Anterior cingulate cortex (tissue), 58 donors: ENCODE results near the gene HOXB4.

Experiments
- DNase-seq, 58 donors: peaks; one replicate each; lab custom pipeline; 2025; lab: John Stamatoyannopoulos, UW

HOXB4 gene

GRCh38 chr17:48551214-48551555 lies 27.0 kb downstream of the HOXB4 start:
- no peak for DNase-seq

GRCh38 chr17:48550502-48551213 lies 27.5 kb downstream of the HOXB4 start:
- DNase-seq = no peak

GRCh38 chr17:48549914-48550501 lies 28.1 kb downstream of the HOXB4 start:
- DNase-seq = no peak

- no peak for DNase-seq
These were observed 28.9 kb downstream of the HOXB4 start for GRCh38 chr17:48549281-48549630.

GRCh38 chr17:48548523-48549280 lies 29.4 kb downstream of the HOXB4 start:
- no peak for DNase-seq

GRCh38 chr17:48547808-48548522 lies 30.2 kb downstream of the HOXB4 start:
- no peak for DNase-seq

- DNase-seq = no peak
These were observed 31.0 kb downstream of the HOXB4 start for GRCh38 chr17:48546924-48547807.

GRCh38 chr17:48546137-48546923 lies 31.8 kb downstream of the HOXB4 start:
- DNase-seq = no peak

- no peak for DNase-seq
These were observed 32.6 kb downstream of the HOXB4 start for GRCh38 chr17:48545539-48545938.

GRCh38 chr17:48545022-48545375 lies 33.2 kb downstream of the HOXB4 start, which contains the start of gene HOXB2:
Gene HOXB2, minus strand, starts transcription at chr17:48545109. Its CDS starts 198 bp downstream, at chr17:48544911.
- DNase-seq = no peak

- no peak for DNase-seq
These were observed 33.7 kb downstream of the HOXB4 start for GRCh38 chr17:48544349-48545021.

GRCh38 chr17:48543854-48544348 lies 34.2 kb downstream of the HOXB4 start:
- DNase-seq = no peak

GRCh38 chr17:48543107-48543853 lies 34.9 kb downstream of the HOXB4 start:
- DNase-seq = no peak

- DNase-seq = no peak
These were observed 35.4 kb downstream of the HOXB4 start for GRCh38 chr17:48542698-48543106.

GRCh38 chr17:48542114-48542656 lies 36.0 kb downstream of the HOXB4 start:
- no peak for DNase-seq

GRCh38 chr17:48541577-48542113 lies 36.5 kb downstream of the HOXB4 start:
- DNase-seq = no peak

- DNase-seq = no peak
These were observed 37.0 kb downstream of the HOXB4 start for GRCh38 chr17:48541036-48541576.
